ENCODE data around the gene PMFBP1. TPM values are rescaled to one million over a fixed set of nuclear protein-coding genes. Genes with fewer than 3 reads are reported as not detected.

Gene PMFBP1
- total RNA-seq, 1 experiment from 2014 or later, result 0.56 TPM

DNA sequence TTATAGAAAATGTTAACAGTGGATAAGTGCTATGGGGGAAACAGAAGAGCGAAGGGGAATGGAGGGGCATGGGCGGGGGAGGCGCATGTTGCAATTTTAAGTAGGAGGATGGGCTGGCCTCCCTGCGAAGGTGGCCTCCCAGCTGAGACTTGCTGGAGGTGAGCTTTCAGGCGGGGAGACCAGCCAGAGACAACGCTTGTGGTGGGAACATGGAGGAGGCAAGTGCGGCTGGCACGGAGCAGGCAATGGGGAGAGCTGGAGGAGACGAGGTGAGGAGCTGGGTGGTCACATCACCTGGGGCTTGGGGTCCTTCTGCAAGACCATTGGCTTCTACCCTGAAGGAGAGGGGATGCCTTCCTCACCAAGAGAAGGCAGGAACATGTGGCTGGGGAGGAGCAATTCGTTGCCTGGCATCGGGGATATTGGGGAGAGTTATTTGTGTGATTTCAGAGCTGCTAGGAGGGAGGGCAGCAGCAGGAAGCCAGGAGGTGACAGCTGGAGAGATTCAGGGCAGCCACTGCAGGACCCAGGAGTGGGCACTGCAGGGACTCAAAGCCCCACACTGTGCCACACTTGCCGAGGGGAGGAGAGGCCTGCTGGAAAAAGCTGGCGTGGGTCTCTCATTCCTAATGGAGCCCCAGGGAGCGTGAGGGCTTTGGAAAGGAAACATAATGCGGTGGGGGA, 34.4 kb downstream of the PMFBP1 start:
- H2AFZ ChIP-seq (ENCODE audit: low read length), result no peak overlapping the region
- no peaks in the 10 kb centered on the region for H3K9me3 ChIP-seq (ENCODE audit: low read length)
- no peaks in the 10 kb centered on the region for H3K79me2 ChIP-seq (ENCODE audit: low read length)
- DNase-seq, result no peak
- H3K27me3 ChIP-seq (ENCODE audit: low read length), result no peaks in the 10 kb centered on the region
- H3K9me2 ChIP-seq (replicated peaks; ENCODE audit: insufficient read depth, low read length), result no peaks in the 10 kb centered on the region
- H3K4me2 ChIP-seq (ENCODE audit: low read depth, low read length, poor library complexity, severe bottlenecking), result no peak overlapping the region
- H3K27ac ChIP-seq (ENCODE audit: low read length), result no peak overlapping the region
- no peaks in the 10 kb centered on the region for H4K20me1 ChIP-seq (ENCODE audit: insufficient read depth, low read depth, low read length)
- no peak overlapping the region for H3K9ac ChIP-seq (ENCODE audit: low read length)
- no peaks in the 10 kb centered on the region for H3K36me3 ChIP-seq (ENCODE audit: insufficient read depth, low read length)
- no peaks in the 10 kb centered on the region for H3K4me1 ChIP-seq (ENCODE audit: low read length)
- H3K4me3 ChIP-seq (ENCODE audit: low read length), result no peak overlapping the region

DNA sequence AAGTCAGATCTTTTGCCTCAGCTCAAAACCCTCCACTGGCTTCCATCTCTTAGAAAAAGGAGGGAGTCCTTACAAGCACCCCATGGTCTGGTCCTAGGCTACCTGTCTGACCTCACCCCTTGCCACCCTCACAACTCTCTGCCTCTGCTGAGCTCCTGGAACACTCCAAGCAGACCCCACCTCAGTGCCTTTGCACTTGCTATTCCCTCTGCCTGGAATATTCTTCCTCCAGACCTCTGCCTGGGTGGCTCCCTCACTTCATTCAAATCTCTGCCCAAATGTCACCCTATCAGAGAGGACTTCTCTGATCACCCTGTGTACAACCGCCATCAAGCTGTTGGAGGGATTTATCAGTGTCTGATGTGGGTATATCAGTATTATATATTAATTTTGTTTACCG, 37.4 kb downstream of the PMFBP1 start:
- Histone ChIP-seq H3K27me3 (ENCODE audit: low read length) (no peaks in the 10 kb centered on the region), H3K4me3 (ENCODE audit: low read length) (no peak overlapping the region), H3K36me3 (ENCODE audit: insufficient read depth, low read length) (no peaks in the 10 kb centered on the region), H3K4me1 (ENCODE audit: low read length) (no peaks in the 10 kb centered on the region), H3K9ac (ENCODE audit: low read length) (no peak overlapping the region), H3K4me2 (ENCODE audit: low read depth, low read length, poor library complexity, severe bottlenecking) (no peak overlapping the region), H3K9me2 (replicated peaks; ENCODE audit: insufficient read depth, low read length) (no peaks in the 10 kb centered on the region), H4K20me1 (ENCODE audit: insufficient read depth, low read depth, low read length) (no peaks in the 10 kb centered on the region), H3K9me3 (ENCODE audit: low read length) (no peaks in the 10 kb centered on the region), H3K27ac (ENCODE audit: low read length) (no peak overlapping the region), H2AFZ (ENCODE audit: low read length) (no peak overlapping the region), H3K79me2 (ENCODE audit: low read length) (no peaks in the 10 kb centered on the region)
- DNase-seq, result no peak

DNA sequence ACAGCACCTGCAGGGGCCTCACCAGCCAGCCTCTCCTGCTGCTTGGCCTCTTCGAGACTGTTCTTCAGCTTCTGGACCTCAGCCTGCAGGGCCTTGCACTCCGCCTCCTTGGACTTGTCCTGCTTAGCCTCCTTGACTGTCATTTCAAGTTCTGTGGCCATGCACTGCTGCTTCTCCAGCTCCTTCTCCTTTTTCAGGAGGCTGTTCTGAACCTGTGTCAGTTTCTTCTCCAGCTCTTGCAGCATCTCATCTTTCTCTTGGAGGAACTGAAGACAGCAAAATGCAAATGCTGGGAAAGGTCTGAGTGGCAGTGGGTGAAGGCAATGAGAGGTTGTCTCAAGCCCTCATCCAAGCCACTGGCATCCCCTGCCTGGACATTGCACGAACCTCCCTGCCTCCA, 39.2 kb downstream of the PMFBP1 start:
- no peak overlapping the region for H3K9ac ChIP-seq (ENCODE audit: low read length)
- H3K4me2 ChIP-seq (ENCODE audit: low read depth, low read length, poor library complexity, severe bottlenecking), result no peak overlapping the region
- no peak overlapping the region for H3K4me3 ChIP-seq (ENCODE audit: low read length)
- no peak overlapping the region for H3K27ac ChIP-seq (ENCODE audit: low read length)
- H3K27me3 ChIP-seq (ENCODE audit: low read length), result no peaks in the 10 kb centered on the region
- no peaks in the 10 kb centered on the region for H4K20me1 ChIP-seq (ENCODE audit: insufficient read depth, low read depth, low read length)
- H3K9me2 ChIP-seq (replicated peaks; ENCODE audit: insufficient read depth, low read length), result no peaks in the 10 kb centered on the region
- H2AFZ ChIP-seq (ENCODE audit: low read length), result no peak overlapping the region
- no peaks in the 10 kb centered on the region for H3K79me2 ChIP-seq (ENCODE audit: low read length)
- no peak for DNase-seq
- no peaks in the 10 kb centered on the region for H3K4me1 ChIP-seq (ENCODE audit: low read length)
- no peaks in the 10 kb centered on the region for H3K9me3 ChIP-seq (ENCODE audit: low read length)
- no peaks in the 10 kb centered on the region for H3K36me3 ChIP-seq (ENCODE audit: insufficient read depth, low read length)

DNA sequence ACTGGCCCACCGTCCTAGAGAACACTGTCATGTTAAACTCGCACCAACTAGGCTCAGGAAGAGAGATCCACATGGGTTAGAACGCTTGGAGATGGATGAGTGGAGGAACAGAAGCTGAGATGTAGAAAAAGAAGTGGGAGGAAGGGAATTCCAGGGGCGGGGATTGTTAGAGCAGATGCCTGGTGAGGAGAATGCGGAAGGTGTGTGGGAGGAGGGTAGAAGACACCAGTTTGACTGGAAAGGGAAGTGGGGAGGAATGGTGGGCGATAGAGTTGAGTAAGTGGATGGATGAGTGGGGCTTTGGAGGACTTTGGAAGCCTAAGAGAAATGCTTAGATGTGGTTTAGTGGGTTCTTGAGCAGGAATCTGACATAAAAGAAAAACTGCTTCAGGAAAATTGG, 40.9 kb downstream of the PMFBP1 start:
- H3K4me1 ChIP-seq (ENCODE audit: low read length), result no peaks in the 10 kb centered on the region
- H3K27ac ChIP-seq (ENCODE audit: low read length), result no peak overlapping the region
- no peak overlapping the region for H2AFZ ChIP-seq (ENCODE audit: low read length)
- no peaks in the 10 kb centered on the region for H3K9me2 ChIP-seq (replicated peaks; ENCODE audit: insufficient read depth, low read length)
- H3K9ac ChIP-seq (ENCODE audit: low read length), result no peak overlapping the region
- H3K79me2 ChIP-seq (ENCODE audit: low read length), result no peaks in the 10 kb centered on the region
- no peaks in the 10 kb centered on the region for H3K27me3 ChIP-seq (ENCODE audit: low read length)
- no peaks in the 10 kb centered on the region for H3K36me3 ChIP-seq (ENCODE audit: insufficient read depth, low read length)
- H3K9me3 ChIP-seq (ENCODE audit: low read length), result no peaks in the 10 kb centered on the region
- H3K4me3 ChIP-seq (ENCODE audit: low read length), result no peak overlapping the region
- DNase-seq, result no peak
- H3K4me2 ChIP-seq (ENCODE audit: low read depth, low read length, poor library complexity, severe bottlenecking), result no peak overlapping the region
- H4K20me1 ChIP-seq (ENCODE audit: insufficient read depth, low read depth, low read length), result no peaks in the 10 kb centered on the region

DNA sequence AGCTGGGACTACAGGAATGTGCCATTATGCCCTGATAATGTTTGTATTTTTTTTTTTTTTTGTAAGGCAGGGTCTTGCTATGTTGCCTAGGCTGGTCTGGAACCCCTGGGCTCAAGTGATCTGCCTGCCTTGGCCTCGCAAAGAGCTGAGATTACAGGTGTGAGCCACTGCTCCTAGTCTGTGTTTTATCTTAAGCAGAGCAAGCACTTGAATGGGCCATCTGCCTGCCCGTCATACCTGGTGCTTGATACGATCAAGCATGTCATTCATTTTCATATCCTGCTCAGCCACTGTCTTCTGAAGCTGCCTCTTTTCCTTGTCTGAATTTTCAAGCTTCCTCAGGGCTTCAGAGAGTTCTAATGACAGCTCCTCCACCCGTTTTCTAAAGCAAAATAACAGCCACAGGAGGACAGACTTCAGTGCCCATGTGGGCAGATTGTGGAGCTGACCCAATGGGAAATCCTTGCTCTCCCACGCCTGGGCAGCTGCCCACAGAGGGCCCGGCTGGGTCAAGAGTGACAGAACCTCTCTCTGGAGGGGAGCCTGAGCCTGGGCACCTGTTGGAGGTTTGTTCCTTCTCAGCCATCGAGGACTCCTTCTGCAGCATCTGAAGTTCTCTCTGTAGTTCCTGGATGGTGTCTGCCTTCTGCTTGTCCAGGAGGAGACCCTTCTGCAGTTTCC, 41.8 kb downstream of the PMFBP1 start:
- Histone ChIP-seq H3K9me3 (ENCODE audit: low read length) (no peaks in the 10 kb centered on the region), H3K4me1 (ENCODE audit: low read length) (no peaks in the 10 kb centered on the region), H3K36me3 (ENCODE audit: insufficient read depth, low read length) (no peaks in the 10 kb centered on the region), H3K9me2 (replicated peaks; ENCODE audit: insufficient read depth, low read length) (no peaks in the 10 kb centered on the region), H3K27me3 (ENCODE audit: low read length) (no peaks in the 10 kb centered on the region), H4K20me1 (ENCODE audit: insufficient read depth, low read depth, low read length) (no peaks in the 10 kb centered on the region), H3K4me3 (ENCODE audit: low read length) (no peak overlapping the region), H3K27ac (ENCODE audit: low read length) (no peak overlapping the region), H2AFZ (ENCODE audit: low read length) (no peak overlapping the region), H3K4me2 (ENCODE audit: low read depth, low read length, poor library complexity, severe bottlenecking) (no peak overlapping the region), H3K9ac (ENCODE audit: low read length) (no peak overlapping the region), H3K79me2 (ENCODE audit: low read length) (no peaks in the 10 kb centered on the region)
- no peak for DNase-seq

DNA sequence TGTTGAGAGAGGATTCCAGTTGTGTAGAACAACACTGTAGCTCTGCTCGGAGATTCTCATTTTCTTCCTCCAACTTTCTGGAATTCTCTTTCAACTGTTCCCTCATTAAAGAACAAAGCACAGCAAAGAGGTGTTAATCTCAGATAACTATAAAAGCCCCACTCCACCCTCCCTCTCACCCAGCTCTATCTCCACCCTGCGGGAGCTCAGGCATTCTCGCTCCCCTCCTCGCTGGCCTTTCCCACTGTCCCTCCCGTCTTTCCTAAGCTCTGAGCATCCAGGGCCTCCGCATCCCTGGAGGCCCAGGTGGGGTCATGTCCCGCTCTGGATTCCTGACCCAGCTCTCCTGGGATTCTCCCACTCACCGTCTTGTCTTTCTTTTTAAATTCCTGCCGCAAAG, 43.3 kb downstream of the PMFBP1 start:
- no peak overlapping the region for H3K4me2 ChIP-seq (ENCODE audit: low read depth, low read length, poor library complexity, severe bottlenecking)
- no peaks in the 10 kb centered on the region for H4K20me1 ChIP-seq (ENCODE audit: insufficient read depth, low read depth, low read length)
- peak; percentile 15 for DNase-seq
- no peak overlapping the region for H3K9ac ChIP-seq (ENCODE audit: low read length)
- H3K27me3 ChIP-seq (ENCODE audit: low read length), result no peaks in the 10 kb centered on the region
- H2AFZ ChIP-seq (ENCODE audit: low read length), result no peak overlapping the region
- no peak overlapping the region for H3K27ac ChIP-seq (ENCODE audit: low read length)
- H3K4me3 ChIP-seq (ENCODE audit: low read length), result no peak overlapping the region
- H3K9me2 ChIP-seq (replicated peaks; ENCODE audit: insufficient read depth, low read length), result no peaks in the 10 kb centered on the region
- no peaks in the 10 kb centered on the region for H3K9me3 ChIP-seq (ENCODE audit: low read length)
- H3K4me1 ChIP-seq (ENCODE audit: low read length), result no peaks in the 10 kb centered on the region
- no peaks in the 10 kb centered on the region for H3K79me2 ChIP-seq (ENCODE audit: low read length)
- H3K36me3 ChIP-seq (ENCODE audit: insufficient read depth, low read length), result no peaks in the 10 kb centered on the region

DNA sequence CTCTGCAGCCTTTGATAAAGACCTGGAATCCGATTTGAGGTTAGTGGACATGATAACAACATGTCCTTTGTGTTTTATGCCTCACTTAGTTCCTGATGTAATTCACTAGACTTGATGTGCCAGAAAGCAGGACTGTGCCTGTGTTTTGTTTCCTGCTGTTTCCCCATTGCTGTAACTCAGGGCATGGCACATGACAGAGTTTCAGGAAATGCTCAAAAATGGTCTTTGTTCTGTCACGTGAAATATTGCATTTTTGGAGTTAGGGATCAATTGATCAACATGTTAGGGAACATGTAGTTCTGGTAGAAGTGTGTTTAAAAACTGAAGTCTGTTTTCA, 45.6 kb downstream of the PMFBP1 start:
- Histone ChIP-seq H3K9me2 (replicated peaks; ENCODE audit: insufficient read depth, low read length) (no peaks in the 10 kb centered on the region), H3K36me3 (ENCODE audit: insufficient read depth, low read length) (no peaks in the 10 kb centered on the region), H3K4me2 (ENCODE audit: low read depth, low read length, poor library complexity, severe bottlenecking) (no peak overlapping the region), H3K79me2 (ENCODE audit: low read length) (no peaks in the 10 kb centered on the region), H3K27me3 (ENCODE audit: low read length) (no peaks in the 10 kb centered on the region), H3K27ac (ENCODE audit: low read length) (no peak overlapping the region), H4K20me1 (ENCODE audit: insufficient read depth, low read depth, low read length) (no peaks in the 10 kb centered on the region), H3K9me3 (ENCODE audit: low read length) (no peaks in the 10 kb centered on the region), H3K4me1 (ENCODE audit: low read length) (no peaks in the 10 kb centered on the region), H3K9ac (ENCODE audit: low read length) (no peak overlapping the region), H3K4me3 (ENCODE audit: low read length) (no peak overlapping the region), H2AFZ (ENCODE audit: low read length) (no peak overlapping the region)
- peak; percentile 24 for DNase-seq

DNA sequence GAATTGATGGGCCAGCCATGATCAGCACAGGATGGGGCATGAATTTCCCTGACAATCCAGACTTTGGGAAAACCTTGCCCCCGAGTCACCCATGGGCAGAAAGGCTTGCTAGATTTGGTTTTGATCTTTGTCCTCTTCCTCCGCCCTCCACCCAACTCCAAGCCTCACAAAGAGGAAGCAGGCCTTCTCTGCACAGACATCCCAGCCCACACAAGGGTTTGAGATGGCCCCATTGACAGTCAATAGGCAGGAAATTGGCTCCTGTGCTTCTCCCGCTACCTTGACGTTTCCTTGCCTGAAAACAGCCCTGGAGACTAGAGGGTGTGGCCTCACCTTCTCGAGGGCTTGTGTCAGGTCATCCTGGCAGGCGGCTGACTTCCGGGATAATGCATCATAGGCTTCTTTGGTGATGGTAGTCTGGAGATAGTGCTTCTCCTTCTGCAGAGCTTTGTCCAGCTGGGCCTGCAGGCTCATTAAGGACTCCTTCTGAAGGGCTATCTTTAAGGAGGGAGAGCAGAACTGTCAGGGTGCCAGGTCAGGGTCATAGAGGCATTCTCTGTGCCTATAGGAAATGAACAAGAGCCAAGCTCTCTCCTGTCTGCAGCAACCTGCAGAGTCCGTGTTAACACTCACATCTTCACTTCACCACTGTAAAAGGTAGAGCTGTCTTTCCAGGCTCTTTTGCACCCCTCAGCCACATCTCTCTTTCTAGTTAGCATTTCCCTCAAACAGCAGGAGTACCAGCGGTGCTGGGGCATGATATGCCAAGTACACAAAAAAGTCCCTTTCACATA, 46.1 kb downstream of the PMFBP1 start:
- no peak for DNase-seq
- Histone ChIP-seq H4K20me1 (ENCODE audit: insufficient read depth, low read depth, low read length) (no peaks in the 10 kb centered on the region), H3K27ac (ENCODE audit: low read length) (no peak overlapping the region), H3K4me2 (ENCODE audit: low read depth, low read length, poor library complexity, severe bottlenecking) (no peak overlapping the region), H3K4me1 (ENCODE audit: low read length) (no peaks in the 10 kb centered on the region), H3K36me3 (ENCODE audit: insufficient read depth, low read length) (no peaks in the 10 kb centered on the region), H3K79me2 (ENCODE audit: low read length) (no peaks in the 10 kb centered on the region), H3K27me3 (ENCODE audit: low read length) (no peaks in the 10 kb centered on the region), H3K4me3 (ENCODE audit: low read length) (no peak overlapping the region), H3K9me3 (ENCODE audit: low read length) (no peaks in the 10 kb centered on the region), H2AFZ (ENCODE audit: low read length) (no peak overlapping the region), H3K9ac (ENCODE audit: low read length) (no peak overlapping the region), H3K9me2 (replicated peaks; ENCODE audit: insufficient read depth, low read length) (no peaks in the 10 kb centered on the region)
